Measurements from ENCODE around the gene C1QL2.

The C1QL2 gene

DNA sequence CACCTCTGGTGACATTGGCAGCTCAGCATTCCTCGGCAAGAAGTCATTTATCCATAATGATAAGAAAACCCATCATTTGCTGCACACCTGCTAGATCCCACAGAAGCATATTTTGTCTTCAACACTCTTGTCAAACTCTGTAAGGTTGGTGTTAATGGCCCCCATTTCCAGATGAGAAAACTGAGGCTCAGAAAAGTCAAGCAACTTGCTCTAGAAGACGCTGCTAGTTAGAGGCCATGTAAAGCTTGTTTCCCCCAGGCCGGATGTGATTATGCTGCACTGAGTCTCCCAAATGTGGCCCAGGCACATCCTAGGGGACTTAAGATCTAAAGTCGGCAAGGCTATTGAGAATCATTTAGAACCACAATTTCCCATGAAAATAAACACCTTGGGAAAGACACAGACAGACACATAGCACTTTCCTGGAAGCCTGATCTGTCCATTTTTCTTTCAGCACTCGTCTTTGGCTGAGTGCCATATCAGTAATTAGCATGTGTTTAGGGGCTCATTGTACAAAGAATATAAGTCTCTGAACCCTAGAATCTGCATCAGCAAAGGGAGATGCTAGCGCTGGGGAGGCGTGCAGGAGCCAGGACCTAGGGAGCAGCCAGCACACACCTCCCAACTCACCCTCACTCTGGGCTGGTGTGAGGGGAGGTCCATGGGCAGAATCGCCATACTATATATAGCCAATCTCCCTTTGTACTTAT lies 39.3 kb downstream of the C1QL2 start:
- TF ChIP-seq CTCF (IDR thresholded peaks at IDR 0.05; ENCODE audit: low read depth, low read length): no peak
- DNase-seq (ENCODE audit: extremely low read depth, low read depth): no peak

DNA sequence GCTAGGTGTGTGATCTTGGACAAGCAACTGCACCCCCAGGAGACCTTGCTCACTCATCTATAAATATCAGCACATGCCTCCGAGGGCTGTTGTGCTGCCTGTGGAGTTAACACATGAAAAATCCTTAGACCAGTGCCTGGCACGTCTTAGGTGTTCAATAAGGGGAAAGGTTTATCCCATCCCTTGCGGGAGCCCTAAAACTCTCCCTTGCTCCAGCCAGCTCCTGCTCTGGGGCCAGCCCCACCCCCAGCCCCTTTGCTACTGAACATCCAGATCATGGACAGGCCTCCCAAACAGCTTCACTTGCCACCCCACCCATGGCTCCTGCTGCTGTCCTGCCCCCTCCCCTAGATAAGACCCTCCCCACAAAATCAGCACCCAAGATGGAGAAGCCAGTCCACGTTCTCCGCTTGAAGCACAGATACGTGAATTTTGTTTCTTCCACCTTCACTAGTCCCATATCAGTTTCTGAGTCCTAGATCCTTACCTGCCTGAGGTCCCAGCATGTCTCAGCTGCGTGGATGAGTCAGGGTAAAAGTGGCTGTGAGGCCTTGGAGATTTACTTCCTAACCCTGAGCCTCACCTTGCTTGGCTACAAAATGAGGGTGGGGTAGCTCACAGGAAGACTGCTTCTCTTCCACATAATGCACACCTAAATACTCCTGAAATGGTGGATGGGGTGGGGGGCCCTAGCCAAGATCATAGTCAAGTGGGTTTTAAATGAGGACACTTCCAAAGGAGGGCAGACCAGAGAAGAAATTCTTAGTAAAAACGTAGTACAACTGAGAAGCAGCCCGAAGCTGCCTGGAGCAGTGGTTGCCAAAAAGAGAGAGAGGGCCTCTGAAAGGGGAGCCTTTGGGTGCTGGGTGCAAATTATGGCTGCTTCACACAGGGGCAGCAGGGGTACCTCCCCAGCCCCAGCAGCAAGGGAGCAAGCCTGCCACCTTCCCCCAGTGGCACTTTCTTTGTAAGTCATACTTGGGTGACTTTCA lies 40.4 kb downstream of the C1QL2 start:
- no peak for TF ChIP-seq CTCF (IDR thresholded peaks at IDR 0.05; ENCODE audit: low read depth, low read length)
- DNase-seq (ENCODE audit: extremely low read depth, low read depth): no peak

DNA sequence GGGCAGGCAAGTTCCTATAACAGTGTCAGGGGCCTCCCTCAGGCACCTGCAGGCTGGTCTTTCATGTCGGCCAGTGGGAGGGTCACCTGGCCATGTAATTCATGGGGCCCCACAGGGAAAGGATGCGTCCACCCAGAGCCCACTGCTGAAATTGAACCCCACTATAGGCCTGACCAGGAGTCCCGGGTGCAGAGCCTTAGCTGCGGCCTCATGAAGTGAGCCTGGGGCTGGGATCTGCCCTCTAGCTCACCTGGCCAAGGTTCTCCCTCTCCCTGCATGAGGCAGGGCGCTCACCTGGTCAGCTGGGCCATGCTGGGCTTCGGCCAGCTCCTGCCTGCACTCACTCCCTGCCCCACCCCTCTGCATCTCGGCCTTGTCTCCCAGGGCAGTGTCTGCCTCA lies 41.1 kb downstream of the C1QL2 start:
- DNase-seq (ENCODE audit: extremely low read depth, low read depth): no peak
- TF ChIP-seq CTCF (IDR thresholded peaks at IDR 0.05; ENCODE audit: low read depth, low read length): no peak

DNA sequence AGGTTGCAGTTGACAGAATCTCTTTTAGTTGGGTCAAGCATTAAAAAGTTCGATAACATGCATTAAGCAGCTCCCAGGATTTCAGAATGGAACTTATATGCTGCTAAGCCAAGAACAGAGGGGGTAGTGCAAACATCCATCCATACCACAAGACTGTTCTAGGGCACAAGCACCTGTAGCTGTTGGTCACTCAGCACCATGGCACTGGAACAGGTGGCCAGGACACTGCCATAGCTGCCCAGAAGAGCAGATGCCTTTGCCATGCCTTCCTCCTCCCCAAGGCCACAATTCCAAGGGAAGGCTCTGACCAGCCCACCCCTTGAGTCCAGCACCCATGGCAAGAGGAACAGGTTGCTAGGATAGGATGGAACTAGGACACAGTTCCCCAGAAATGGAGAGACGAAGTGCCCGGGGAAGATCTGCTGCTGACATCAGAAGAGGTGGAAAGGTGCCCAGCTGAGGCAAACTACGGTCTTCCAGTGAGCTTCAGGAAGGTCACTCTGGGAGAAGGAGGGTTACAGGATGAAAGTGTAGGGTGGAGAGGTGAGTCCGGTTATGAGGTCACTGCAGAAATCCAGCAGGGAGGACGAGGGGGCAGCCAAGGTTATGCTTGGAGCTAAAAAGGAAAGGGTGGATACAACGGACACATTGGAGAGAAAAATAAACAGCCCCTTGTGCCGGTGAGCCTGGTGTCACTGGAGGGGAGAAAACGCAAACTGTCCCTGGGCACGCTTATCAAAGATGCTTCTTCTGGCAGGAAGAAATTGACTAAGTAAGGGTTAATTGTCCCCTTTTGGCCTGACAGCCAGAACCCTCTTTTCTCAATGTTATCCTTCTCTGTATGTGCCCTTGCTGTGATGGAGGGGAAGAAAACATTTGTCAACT lies 41.9 kb downstream of the C1QL2 start:
- no peak for DNase-seq (ENCODE audit: extremely low read depth, low read depth)
- no peak for TF ChIP-seq CTCF (IDR thresholded peaks at IDR 0.05; ENCODE audit: low read depth, low read length)

GRCh38 chr2:119114266-119114665 lies 44.3 kb downstream of the C1QL2 start:
- no peak for TF ChIP-seq CTCF (IDR thresholded peaks at IDR 0.05; ENCODE audit: low read depth, low read length)
- no peak for DNase-seq (ENCODE audit: extremely low read depth, low read depth)

DNA sequence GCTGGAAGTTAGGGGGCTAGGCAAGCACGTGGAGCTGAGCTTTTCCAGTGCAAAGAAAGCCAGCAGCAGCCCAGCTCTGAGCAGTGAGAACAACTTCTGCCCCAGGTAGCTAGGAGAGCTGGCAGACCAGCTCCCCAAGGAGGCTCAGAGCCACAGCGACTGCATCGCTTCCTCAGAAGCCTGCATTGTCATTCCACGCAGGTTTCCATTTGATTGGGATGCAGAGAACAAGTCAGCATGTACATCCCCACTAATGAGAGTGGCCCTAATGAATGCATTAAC lies 45.1 kb downstream of the C1QL2 start:
- TF ChIP-seq CTCF (IDR thresholded peaks at IDR 0.05; ENCODE audit: low read depth, low read length): no peak
- DNase-seq (ENCODE audit: extremely low read depth, low read depth): no peak

Measured in AG09319 (cell line).